NCI-H128 (cell line): ENCODE measurements around the gene BBLN.
A peak's percentile ranks its signal among the peaks of the same experiment; 100 is the strongest.
"Not testable (repeated sequence)": the region's sequence is repeated elsewhere in the genome, so short reads cannot be mapped to it uniquely, and the experiment has no call there.

Source experiments
- DNase-seq: peaks from one replicate; lab custom pipeline; 2025; ENCODE audit not compliant: unreplicated experiment; lab: John Stamatoyannopoulos, UW

Gene BBLN

GRCh38 chr9:128159784-128160602 lies at the start of gene BBLN:
BBLN (plus strand) TSS chr9:128160265; CDS start chr9:128160408, 143 bp downstream.
- peak; percentile 88 for DNase-seq

- not testable (repeated sequence) for DNase-seq
Observed at GRCh38 chr9:128111726-128112125, 48.3 kb upstream of the BBLN start.

- no peak for DNase-seq
Observed at GRCh38 chr9:128113526-128114325, 46.3 kb upstream of the BBLN start.

GRCh38 chr9:128114326-128115186 lies 45.5 kb upstream of the BBLN start:
- no peak for DNase-seq

GRCh38 chr9:128115187-128116103 lies 44.6 kb upstream of the BBLN start:
- no peak for DNase-seq

- no peak for DNase-seq
Observed at GRCh38 chr9:128116104-128117083, 43.7 kb upstream of the BBLN start.

GRCh38 chr9:128117613-128118471 lies 42.2 kb upstream of the BBLN start:
- peak; percentile 94 for DNase-seq

- no peak for DNase-seq
Observed at GRCh38 chr9:128118472-128118857, 41.6 kb upstream of the BBLN start.

GRCh38 chr9:128118971-128119665 lies 40.9 kb upstream of the BBLN start:
- no peak for DNase-seq

- no peak for DNase-seq
Observed at GRCh38 chr9:128120061-128120740, 39.9 kb upstream of the BBLN start.

- DNase-seq, result no peak
Observed at GRCh38 chr9:128120741-128121465, 39.2 kb upstream of the BBLN start.

GRCh38 chr9:128121466-128121810 lies 38.6 kb upstream of the BBLN start:
- DNase-seq, result no peak

- DNase-seq, result no peak
Observed at GRCh38 chr9:128121924-128122808, 37.9 kb upstream of the BBLN start.

- DNase-seq, result no peak
Observed at GRCh38 chr9:128122809-128123175, 37.3 kb upstream of the BBLN start.

- DNase-seq, result no peak
Observed at GRCh38 chr9:128123451-128124080, 36.5 kb upstream of the BBLN start.
